Renal cortical epithelial cell (primary cell): Measurements from ENCODE around the gene RPS2. TPM values are rescaled to one million over a fixed set of nuclear protein-coding genes. Genes with fewer than 3 reads are reported as not detected.
"Not testable (repeated sequence)": the region's sequence is repeated elsewhere in the genome, so short reads cannot be mapped to it uniquely, and the experiment has no call there.

Source experiments
- DNase-seq: peaks from one replicate; pipeline ENCODE4 v3.0.0-alpha.2; 2011; ENCODE audit warnings: low read depth
- total RNA-seq: library from RNA; depleted of rRNA; stranded (reverse); fragments of >200 nt; gene quantifications from 2 replicates; pipeline ENCODE4 v1.2.3, GENCODE V29; 2014

The RPS2 gene
- 865 and 1,076 TPM in 2 replicates for total RNA-seq

DNA sequence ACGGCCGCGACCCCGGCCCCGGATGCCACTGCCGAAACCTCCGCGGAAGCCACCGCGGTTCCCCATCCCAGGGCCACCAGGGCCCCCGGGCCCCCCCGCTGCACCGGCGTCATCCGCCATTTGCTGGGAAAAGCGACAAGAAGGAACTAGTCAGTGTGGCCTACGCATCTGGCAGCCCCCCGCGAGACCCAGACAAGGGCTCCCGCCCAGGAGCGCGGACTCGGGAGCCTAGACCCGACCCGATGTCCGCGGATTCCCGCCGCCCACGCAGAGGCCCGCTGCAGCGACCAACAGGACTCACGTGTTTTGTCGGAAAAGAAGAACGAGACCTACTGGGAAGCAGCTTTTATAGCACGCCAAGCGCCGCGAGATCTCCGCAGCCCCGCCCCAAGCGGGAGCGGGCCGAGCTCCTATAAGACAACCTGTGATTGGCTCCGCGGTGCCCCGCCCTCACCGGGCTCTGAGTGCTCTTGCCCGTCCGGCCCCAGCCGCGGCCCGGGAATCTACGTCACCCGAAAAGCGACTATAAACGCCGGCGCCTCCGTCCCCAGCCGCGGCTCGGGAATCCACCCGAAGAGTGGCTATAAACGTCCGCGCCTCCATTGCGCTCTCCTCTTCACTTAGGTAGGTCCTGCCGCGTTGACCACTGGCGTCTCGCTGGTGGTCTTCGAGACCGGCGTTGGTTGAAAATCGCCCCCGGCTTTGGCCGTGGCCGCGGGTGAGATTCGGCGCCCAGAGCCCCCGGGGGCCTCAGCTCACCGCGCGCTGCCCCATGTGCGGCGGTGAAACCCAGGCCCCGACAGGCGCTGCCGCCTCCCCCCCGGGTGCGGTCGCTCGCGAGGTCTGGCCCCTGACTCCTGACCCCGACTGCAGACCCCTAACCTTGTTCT is at the start of gene RPS2:
Gene RPS2, minus strand, starts transcription at position 321 of the 890 bp plus-strand sequence. Its CDS starts 201 bp downstream, at position 120.
- peak; percentile 93 for DNase-seq

DNA sequence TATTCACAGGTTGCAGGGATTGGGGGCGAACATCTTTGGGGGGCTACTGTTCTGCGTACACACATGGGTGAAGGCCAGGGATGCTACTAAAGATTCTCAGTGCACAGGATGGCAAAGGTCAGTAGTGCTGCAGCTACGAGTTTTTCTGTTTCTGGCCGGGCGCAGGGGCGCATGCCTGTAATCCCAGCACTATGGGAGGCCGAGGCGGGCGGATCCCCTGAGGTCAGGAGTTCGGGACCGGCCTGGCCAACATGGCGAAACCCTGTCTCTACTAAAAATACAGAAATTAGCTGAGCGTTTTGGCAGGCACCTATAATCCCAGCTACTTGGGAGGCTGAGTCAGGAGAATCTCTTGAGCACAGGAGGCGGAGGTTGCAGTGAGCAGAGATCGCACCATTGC is 48.9 kb upstream of the RPS2 start:
- no peak for DNase-seq

DNA sequence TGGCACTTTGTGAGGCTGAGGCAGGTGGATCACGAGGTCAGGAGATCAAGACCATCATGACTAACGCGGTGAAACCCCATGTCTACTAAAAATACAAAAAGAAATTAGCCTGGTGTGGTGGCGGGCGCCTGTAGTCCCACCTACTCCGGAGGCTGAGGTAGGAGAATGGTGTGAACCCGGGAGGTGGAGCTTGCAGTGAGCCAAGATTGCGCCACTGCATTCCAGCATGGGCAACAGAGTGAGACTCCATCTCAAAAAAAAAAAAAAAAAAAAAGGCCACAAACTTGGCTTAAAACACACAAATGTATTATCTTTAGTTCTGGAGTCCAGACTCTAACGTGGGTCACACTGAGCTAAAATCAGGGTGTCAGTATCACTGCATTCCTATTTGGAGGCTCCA is 47.1 kb upstream of the RPS2 start:
- not testable (repeated sequence) for DNase-seq

- peak; percentile 51 for DNase-seq
Observed at GRCh38 chr16:2009791-2010510, 45.3 kb upstream of the RPS2 start, which contains the start of gene ZNF598. ZNF598 (minus strand) TSS chr16:2009821.

DNA sequence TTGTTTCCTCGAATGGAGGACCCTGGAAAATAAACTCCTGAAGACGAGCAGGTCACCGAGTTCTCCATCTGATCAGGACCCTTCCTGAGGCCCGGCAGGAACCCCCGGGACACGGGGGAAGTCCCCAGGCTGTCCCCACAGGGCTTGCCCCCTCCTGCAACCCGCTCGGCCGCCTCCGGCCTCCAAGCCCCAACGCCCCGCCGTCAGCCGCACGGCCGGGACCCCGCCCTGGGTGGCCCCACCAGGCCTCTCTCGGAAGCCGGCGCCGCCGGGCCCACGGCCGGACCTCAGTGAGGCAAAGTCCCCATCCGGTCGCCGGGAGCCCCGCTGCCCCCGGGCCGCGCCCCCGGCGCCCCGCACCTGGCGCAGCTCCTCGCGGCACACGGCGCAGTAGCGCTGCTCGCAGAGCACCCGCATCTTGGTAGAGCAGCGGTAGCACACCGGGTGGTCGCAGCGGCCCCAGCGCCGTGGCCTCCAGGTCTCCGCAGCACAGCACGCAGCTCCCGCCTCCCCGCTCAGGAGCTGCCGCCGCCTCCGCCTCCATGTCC is 44.6 kb upstream of the RPS2 start:
- DNase-seq, result no peak

GRCh38 chr16:2008631-2009163 is 44.1 kb upstream of the RPS2 start:
- DNase-seq, result peak; percentile 34

DNA sequence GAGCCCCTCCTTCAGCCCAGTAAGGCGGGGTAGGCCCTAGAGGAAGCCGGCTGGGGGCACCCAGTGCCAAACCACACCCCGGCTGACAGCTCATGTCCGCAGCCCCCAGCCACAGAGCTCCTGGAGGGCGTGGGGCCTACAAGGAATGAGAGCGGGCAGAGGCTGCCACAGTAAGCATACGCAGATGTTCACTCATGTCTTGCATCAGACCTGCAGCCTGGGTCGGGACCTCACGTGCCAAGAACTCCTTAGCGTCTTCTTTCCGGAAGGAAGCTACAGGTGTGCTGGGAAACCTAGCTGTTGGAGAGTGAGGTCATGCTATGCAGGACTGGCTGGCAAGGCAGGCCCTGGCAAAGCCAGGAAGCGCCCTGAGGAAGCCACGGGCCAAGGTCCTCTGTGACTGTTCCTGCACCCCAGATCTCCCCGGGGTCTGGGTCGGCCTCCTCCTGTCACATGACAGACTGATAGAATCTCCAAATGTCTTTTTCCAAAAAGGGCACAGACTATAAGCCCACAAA is 43.4 kb upstream of the RPS2 start:
- DNase-seq, result peak; percentile 7

- DNase-seq, result no peak
Observed at GRCh38 chr16:2007081-2007836, 42.6 kb upstream of the RPS2 start.

- no peak for DNase-seq
Observed at GRCh38 chr16:2006317-2006716, 41.7 kb upstream of the RPS2 start.

GRCh38 chr16:2005646-2006045 is 41.0 kb upstream of the RPS2 start:
- no peak for DNase-seq

GRCh38 chr16:2004795-2005517 is 40.3 kb upstream of the RPS2 start:
- no peak for DNase-seq

DNA sequence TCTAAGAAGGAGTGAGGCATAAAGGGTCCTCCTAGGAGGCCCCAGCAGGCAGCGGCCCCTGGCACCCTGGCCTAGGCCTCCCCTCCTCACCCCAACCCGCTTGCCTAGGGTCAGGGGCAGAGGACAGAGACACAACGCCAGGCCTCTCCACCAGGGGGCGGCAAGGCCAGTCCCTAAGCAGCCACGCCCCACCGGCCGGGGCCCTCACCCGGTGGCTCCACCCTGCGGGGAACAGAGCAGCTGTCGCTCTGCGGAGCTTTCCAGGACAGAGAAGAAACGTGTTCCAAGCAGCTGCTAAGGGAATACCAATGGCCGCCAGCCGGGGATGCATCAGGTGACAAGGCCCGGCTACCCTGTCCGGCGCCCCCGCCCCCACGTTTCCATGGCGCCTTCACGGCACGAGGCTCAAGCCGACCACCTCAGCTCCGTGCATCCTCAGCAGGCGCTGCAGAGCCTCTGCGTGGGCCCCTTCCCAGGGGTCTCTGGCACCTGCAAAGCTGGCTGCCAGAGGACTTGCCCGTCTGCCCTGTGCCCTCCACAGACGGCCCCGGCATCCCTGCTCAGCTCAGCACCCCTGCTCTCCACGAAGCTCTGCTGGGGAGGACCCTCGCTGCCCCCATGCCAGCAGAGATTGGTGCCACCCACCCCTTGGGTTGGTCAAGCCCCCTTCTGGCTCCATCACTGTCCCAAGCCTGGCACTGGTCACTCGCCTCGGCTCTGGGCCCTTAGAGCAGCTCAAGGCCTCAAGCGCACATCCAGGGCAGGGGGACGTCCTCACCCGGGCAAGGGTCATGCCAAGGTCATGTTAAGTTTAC is 39.4 kb upstream of the RPS2 start:
- peak; percentile 61 for DNase-seq

DNA sequence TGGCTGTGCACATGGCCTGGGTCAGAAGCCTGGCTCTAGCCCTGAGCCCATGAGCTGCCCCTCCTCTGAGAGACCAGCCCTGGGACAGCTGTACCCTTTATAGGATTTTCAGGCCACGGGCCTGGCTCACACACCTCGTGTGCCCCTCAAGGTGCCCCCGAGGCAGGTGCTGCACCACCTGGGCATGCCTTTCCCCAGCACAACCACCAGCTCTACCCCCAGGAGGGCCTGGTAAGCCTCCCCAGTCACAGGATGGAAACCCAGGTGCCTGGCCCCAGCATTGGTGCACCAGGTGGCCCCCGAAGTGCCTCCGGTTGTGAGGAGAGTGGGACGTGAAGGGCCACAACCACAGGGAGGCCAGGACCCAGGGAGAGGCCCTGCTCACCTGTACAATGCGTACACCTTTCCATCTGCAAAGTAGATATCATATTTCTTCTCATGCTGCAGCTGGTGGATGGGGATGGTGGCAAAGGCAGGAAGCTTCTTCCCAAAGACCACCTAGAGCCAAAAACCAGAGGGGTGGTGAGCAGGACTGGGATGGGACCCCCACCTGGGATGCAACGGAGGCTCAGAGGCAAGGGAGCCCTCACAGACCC is 38.7 kb upstream of the RPS2 start:
- DNase-seq, result no peak

DNA sequence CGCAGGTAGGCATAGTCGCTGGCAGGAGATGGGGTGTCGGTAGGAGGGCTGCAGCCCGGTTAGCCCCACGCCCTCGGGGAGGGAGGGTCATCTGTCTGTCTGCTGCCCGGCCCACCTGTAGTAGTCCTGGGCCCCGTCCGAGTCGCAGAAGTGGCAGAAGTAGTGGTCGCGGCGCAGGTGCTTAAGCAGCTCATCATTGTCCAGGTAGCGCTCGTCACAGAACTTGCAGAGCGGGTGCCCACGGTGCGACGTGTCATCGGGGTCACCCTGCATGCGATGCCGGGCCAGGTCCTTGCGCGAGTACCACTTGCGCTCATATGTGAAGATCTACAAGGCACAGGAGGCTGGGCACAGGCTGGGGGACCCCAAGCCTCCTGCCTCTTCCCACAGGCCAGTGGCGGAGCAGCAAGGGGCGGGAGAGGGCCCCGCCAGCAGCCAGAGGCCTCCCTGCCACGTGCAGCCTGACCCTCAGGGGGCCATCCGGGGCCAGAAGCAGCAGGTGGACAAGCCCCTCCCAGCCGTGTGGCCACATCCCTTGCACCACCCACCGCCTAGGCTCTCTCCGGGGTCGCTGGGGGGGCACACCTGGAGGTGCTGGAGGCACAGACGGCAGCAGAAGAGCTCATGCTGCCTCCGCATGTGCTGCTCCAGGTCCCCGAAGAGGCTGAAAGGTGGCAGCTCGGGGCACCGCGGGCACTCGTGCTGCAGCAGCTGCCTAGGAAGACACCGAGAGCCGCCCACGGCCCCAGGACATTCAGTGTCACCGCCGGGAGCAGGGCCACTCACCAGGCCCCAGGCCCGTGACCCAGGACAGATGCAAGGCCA is 38.0 kb upstream of the RPS2 start:
- DNase-seq, result no peak

- DNase-seq, result no peak
Observed at GRCh38 chr16:2001456-2002355, 37.1 kb upstream of the RPS2 start.

GRCh38 chr16:2001035-2001434 is 36.4 kb upstream of the RPS2 start:
- no peak for DNase-seq

GRCh38 chr16:1999866-2000514 is 35.4 kb upstream of the RPS2 start:
- no peak for DNase-seq
